ENCODE results near the gene HDHD5.

The HDHD5 gene

GRCh38 chr22:17158568-17159503 lies at the start of gene HDHD5:
HDHD5 (minus strand) TSS chr22:17159277; CDS start chr22:17159251, 26 bp downstream.
- peak; percentile 80 for DNase-seq

GRCh38 chr22:17205432-17205831 lies 46.4 kb upstream of the HDHD5 start:
- no peak for DNase-seq

- no peak for DNase-seq
Measured at GRCh38 chr22:17201285-17201945, 42.3 kb upstream of the HDHD5 start.

- peak; percentile 71 for DNase-seq
Measured at GRCh38 chr22:17199003-17199731, 40.1 kb upstream of the HDHD5 start.

GRCh38 chr22:17198170-17199002 lies 39.3 kb upstream of the HDHD5 start:
- no peak for DNase-seq

GRCh38 chr22:17194213-17194612 lies 35.1 kb upstream of the HDHD5 start:
- DNase-seq = no peak

- DNase-seq = no peak
Measured at GRCh38 chr22:17192186-17192585, 33.1 kb upstream of the HDHD5 start.

- no peak for DNase-seq
Measured at GRCh38 chr22:17191163-17191784, 32.2 kb upstream of the HDHD5 start.

GRCh38 chr22:17190702-17191101 lies 31.6 kb upstream of the HDHD5 start:
- DNase-seq = no peak

- no peak for DNase-seq
Measured at GRCh38 chr22:17176715-17177114, 17.6 kb upstream of the HDHD5 start.

- no peak for DNase-seq
Measured at GRCh38 chr22:17172029-17172833, 13.2 kb upstream of the HDHD5 start.

GRCh38 chr22:17171153-17172028 lies 12.3 kb upstream of the HDHD5 start:
- DNase-seq = peak; percentile 82

GRCh38 chr22:17167486-17167885 lies 8.4 kb upstream of the HDHD5 start:
- no peak for DNase-seq

- no peak for DNase-seq
Measured at GRCh38 chr22:17164392-17165024, 5.4 kb upstream of the HDHD5 start.

GRCh38 chr22:17162731-17163130 lies 3.7 kb upstream of the HDHD5 start:
- DNase-seq = no peak

GRCh38 chr22:17161991-17162390 lies 2.9 kb upstream of the HDHD5 start:
- DNase-seq = no peak

GRCh38 chr22:17159504-17159951 lies 451 bp upstream of the HDHD5 start:
- DNase-seq = no peak

- no peak for DNase-seq
Measured at GRCh38 chr22:17158176-17158567, 905 bp downstream of the HDHD5 start.

GRCh38 chr22:17157714-17158113 lies 1.4 kb downstream of the HDHD5 start:
- DNase-seq = no peak

- no peak for DNase-seq
Measured at GRCh38 chr22:17155941-17156340, 3.1 kb downstream of the HDHD5 start.
